Renal cortex interstitium (tissue), 11 donors: Measurements from ENCODE around the gene METAP1D. TPM values are rescaled to one million over a fixed set of nuclear protein-coding genes. Genes with fewer than 3 reads are reported as not detected.
"Not testable (repeated sequence)": the region's sequence is repeated elsewhere in the genome, so short reads cannot be mapped to it uniquely, and the experiment has no call there.

Experiments used
- DNase-seq, 11 donors: peaks; one replicate each; pipeline ENCODE4 v3.0.0-alpha.2; 2013; ENCODE audit warnings: low read depth in 9 of 11, low spot score in 4 of 11; ENCODE audit errors: extremely low read depth in 1 of 11
- polyA plus RNA-seq, 3 donors: library from polyadenylated mRNA; unstranded; fragments of 120-200 nt; gene quantifications; one replicate each; pipeline ENCODE4 v1.2.1, GENCODE V29; 2013; ENCODE audit not compliant: insufficient read length in 3 of 3

The METAP1D gene
- polyA plus RNA-seq, 3 donors: 12.7 to 20.0 (median 15.3) TPM

DNA sequence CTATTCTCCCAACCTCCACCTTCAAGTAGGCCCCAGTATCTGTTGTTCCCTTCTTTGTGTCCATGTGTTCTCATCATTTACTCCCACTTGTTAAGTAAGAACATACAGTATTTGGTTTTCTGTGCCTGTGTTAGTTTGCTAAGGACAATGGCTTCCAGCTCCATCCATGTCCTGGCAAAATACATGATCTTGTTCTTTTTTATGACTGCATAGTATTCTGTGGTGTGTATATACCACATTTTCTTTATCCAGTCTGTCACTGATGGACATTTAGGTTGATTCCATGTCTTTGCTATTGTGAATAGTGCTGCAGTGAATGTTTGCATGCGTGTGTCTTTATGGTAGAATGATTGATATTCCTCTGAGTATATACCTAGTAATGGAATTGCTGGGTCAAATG, 15.8 kb upstream of the METAP1D start:
- DNase-seq: not testable (repeated sequence)

DNA sequence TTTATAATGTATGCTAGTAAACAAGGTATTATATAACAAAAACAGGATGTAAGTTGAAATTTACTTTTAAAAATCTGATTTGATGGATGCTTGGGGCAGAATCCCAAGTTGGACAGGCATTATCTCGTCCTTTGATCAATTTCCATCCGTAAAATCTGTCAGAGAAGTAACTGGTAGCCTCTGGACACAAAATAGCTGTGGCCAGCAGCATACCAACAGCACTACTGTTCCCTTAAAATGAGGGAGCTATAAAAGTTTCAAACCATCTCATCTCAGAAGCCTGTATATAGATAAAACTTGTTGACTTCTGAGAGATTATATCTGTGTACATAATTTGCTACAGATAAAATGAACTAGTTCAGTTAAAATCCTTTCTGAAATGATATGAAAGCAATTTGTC, 14.7 kb upstream of the METAP1D start:
- no peak for DNase-seq

DNA sequence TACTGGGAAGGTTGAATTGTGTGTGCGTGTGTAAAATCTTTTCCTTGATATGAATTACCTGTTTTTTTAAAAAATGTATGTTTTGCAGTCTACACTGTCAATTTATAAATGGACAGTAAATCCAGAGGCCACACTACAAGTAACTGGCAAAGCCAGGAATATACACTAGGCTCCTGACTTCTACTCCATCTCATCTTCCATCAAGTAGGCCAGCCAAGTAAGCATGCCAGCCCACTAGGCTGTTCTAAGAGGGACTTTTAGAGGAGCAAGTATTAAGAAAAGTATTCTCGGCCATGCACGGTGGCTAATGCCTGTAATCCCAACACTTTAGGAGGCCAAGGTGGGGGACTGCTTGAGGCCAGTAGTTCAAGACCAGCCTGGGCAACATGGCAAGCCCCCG, 13.0 kb upstream of the METAP1D start:
- DNase-seq: no peak

DNA sequence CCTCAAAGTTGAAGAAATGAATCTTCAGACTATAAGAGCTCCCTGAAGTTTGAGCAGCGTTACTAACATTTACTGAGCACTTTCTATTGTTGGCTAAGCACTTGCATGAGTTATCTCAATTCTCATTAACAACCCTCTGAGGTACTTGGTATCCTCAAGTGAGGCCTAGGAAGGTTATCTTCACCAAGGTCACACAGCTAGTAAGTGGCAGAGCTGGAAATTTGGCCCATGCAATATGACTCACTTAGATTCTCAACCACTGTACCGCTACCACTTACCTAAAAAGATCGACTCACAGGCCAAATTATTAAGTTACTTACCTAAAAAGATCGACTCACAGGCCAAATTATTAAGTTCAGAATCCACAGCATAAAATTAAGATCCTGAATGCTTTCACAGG, 8.7 kb upstream of the METAP1D start:
- DNase-seq: no peak

DNA sequence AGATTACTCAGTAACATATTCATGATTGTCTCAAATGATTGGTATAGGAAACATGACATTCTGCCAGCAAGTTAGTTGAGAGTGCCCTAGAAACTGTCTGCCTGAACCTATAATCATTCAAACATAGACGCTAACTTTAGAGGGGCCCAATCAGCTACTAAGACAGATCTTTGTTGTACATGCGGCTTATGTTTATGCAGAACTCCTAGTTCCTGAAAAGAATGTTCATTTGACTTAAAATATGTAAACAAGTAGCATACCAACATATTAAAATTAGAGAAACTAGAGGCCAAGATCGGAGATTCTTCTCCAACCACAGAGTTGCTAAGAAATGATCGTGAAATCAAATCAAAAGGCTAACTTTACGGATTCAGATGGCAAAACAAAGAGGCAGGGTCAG, 4.2 kb upstream of the METAP1D start:
- DNase-seq: no peak

DNA sequence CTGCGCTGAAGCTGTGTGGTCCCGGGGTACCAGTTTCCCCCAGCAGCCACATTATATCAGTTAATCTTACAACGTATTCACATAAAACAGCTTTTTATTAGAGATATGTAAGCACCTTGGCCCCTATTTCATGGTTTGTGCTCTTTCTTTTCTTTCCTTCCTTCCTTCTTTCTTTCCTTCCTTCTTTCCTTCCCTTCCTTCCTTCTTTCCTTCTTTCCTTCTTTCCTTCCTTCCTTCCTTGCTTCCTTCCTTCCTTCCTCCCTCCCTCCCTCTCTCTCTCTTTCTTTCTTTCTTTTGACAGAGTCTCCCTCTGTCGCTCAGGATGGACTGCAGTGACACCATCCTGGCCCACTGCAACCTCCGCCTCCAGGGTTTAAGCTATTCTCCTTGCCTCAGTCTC, 3.7 kb upstream of the METAP1D start:
- DNase-seq: no peak

DNA sequence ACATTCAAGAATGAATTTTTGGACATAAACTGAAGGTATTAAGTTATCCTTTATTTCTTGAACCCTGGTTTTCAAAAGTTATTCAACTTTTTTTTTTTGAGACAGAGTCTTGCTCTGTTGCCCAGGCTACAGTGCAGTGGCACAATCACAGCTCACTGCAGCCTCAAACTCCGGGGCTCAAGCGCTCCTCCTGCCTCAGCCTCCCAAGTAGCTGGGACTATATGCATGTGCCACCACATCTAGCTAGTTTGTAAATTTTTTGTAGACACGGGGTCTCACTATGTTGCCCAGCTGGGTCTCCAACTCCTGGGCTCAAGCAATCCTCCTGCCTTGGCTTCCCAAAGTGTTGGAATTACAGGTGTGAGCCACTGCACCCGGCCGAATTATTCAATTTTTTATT, 2.7 kb upstream of the METAP1D start:
- not testable (repeated sequence) for DNase-seq

DNA sequence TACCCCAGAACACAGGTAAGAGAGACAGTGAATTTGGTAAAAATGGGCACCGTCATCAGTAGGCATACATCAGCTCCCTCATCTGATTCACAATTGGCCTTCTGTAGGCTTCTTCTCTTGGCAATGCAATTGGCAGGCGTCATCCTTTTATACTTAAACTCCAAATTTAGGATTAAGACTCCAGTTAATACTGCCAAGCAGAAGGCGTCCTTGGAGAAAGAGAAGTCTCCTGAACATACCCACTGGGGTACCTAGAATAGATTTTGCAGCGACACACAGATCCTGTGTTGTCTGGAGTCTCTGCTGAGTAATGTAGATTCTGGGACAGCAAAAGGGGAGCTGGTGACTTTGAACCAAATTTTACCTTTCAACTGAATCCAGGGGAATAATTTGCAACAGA, 592 bp upstream of the METAP1D start:
- DNase-seq: no peak

DNA sequence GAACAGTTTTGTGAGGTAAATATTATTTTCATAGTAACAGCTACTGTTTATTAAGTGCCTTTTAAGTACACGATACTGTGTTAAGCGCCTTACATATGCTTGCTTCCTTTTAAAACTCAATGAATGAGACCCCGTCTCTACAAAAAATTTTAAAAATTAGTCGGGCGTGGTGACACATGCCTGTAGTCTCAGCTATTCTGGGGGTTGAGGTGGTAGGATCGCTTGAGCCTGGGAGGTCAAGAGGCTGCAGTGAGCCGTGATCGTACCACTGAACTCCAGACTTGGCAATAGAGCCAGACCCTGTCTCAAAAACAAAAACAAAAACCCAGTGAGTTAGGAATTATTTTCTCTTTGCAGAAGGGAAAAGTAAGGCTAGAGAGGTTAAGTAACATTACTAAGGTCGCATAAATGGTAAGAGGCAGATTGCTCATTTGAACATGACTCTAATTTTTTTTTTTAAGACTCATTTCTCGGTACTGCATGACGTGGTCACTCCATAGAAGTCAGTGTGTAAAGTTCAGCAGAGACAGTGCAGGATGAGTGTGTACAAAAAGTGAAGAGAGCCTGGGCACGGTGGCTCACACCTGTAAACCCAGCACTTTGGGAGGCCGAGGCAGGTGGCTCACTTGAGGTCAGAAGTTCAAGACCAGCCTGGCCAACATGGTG, 1.1 kb downstream of the METAP1D start:
- no peak for DNase-seq

DNA sequence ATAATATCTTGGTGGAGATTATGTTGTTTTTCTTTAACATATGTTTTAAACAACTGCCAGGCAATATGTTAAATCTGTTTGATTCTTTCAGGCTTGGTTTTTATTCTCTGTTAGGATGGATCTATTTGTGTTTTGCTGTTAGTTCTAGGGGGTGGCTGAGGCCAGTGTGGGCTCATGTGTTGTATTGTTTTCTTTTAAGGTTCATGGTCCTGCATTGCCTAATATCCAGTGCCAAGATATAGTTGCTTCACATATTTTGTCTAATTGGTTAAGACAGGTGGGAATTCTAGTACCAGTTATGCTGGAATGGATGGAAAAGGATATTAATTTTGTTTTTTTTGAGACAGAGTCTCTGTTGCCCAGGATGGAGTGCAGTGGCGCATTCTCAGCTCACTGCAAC, 7.6 kb downstream of the METAP1D start:
- DNase-seq: no peak

DNA sequence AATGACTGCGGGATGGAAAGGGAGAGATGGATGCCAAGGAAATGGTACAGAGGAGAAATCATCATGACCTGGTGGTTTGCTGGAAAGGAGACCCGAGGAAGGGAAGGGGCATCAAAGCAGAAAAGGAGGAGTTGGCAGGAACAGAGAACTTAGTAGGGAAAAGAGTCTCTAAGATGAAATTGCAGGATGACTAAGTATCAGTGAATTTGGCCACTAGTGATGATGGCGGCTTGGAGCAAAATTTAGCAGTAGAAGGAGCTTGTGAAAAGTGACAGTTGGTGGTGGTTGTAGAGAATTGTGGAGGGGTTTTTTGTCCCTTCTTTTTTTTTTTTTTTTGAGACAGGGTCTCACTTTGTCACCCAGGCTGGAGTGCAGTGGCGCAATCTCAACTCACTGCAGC, 10.1 kb downstream of the METAP1D start:
- DNase-seq: no peak

DNA sequence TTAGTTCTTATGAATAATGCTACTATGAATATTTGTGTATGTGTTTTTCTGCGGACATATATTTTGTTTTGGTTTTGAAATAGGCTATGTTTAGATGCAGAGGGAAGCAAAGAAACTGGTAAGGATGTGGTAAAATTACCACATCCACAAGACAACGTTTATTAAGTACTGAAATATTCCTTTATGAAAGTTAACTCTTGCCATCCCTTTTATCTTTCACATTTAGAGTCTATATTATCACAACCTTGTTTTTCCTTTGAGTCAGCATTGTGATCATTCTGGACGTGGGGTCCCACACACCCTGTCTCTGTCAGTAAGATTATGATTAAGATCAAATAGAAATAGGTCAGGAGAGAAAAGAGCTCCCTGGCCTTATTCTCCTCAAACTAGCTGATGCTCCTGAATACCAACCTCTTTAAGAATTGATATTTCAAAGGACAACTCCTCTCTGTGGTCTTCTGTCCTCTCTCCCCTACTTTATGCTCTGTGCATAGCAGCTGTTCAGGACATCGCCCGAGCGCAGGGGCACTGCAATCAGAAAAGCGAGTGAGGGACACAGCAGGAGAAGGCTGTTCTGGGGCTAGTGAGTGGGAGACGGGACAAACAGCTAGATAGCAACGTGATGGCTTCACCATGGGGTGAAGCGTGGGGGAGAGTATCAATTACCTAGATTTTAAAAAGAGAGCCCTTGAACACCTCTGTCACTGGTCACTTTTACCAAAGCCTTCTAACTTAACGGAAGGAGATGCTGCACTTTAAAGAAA, 12.2 kb downstream of the METAP1D start:
- DNase-seq: no peak

DNA sequence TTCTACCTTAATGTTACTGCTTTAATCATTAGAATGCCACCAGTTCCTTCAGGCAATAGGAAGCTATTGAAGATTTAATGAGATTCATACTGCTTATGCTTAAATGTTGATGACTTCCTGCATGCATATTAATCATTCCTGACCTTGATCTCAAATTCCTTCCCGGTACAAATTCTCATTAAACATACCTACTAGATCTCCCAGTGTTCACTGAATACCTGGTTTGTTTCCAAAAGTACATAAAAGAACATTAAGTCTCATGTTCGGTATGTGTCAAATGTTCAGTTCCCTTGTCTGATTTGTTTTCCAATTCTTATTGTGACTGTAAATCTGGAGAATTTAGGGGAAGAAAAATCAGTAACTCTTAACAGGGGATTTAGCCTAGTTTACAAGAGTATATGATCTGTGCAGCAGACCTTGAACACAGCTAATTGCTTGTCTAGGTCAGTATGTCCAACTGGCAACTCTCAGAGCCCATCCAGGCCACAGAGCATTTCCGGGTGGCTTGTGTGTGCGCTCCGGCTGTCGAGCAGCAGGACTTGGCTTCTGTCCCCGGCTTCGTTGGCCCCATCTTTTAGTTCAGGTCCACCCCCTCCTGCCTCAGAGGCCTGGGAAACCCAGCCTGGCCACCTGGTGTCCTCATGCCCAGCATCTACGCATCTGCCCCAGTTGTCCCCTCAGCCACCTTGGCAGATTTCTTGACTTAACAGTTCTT, 13.1 kb downstream of the METAP1D start:
- peak in 1 of 11 donors; percentile 12 for DNase-seq

DNA sequence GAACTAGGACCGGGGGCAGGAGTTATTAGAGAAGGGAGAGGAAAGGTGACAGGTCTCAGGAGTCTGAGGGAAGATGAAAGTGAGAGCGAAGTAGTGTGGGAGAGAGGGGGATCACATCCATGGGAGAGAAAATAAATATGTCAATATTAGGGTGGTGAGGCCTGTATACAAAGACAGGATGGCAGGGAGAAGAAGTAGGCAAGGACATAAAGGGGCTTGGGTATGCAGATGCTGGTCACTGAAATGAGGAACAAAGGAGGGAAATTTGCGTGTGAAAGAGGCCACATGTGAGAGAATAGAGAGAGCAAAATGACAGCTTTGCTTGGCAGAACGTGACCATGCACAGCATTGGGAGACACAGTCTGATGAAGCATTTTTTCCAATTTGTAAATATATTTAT, 13.6 kb downstream of the METAP1D start:
- no peak for DNase-seq

DNA sequence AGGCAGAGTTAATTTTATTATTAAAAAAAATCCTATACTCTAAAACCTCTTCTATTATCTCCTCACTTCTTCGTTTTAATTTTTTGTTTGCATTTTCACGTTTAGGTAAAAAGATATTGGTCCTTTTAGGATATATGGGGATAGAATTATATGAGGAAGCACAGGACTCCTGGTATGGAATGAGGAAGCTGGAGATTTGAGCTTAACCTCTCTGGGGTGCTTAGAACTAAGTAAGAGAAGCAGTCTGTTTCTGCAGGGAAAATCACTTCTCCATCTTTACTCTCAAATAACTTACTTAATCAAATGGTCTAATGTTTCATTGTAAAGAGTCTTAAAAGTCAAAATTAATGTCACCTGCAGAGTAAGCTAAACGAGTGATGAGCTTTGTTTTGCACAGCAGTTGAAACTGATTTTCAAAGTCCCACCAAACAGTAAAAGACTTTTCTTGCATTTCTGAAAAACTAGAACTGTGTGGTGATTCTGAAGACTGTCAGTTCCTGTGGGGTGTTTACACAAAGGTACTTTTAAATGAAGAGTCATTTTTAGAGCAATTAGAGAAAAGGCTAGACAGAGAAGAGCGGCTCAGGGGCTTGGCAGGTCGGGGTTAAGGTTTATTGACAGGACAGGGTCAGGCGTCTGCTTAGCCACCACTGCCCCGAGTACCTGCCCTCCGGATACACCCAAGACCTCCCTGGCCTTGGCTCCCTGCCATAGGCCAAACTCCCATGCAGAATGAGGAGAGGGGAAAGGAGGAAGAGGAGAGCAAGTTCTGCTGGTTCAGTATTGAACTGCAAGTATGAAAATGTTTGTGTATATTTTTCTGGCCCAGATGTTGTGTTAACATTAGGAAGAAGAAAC, 21.6 kb downstream of the METAP1D start:
- no peak for DNase-seq

DNA sequence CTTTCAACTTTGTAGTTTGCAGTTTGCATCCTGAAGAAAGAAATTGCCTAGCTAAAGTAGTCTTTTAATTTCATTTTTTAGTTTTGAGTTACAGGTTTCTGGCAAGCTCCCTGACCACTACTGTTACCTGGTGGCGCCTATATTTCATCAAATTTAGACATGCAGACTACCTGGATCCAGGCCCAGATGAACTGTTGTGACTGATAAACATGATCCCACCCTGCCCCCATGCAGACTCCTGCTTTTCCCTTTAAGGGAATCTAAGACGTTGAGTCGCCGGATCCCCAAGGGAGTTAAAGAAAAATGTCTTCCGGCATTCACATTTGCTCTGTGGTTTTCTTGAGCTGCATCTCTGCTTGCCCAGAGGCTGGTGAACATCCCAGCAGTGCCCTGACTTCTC, 22.2 kb downstream of the METAP1D start:
- no peak for DNase-seq

DNA sequence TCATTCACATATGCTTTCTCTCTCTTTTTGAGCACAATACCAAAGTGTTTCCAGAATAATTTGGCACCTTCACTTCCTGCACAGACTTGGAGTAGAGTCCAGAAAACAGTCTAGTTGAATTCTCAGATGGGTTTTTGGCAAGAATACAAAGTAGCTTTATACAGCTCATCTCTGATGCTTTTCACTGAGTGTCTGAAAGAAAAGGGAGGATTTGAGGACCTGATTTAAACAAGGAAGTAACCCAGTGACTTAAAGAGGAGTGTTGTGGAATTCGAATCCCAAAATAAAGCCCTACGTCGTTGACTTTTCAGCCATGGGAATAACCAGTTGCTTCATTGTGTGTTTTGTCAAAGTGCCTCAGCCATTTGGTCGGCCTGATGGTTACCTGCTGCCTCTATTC, 31.8 kb downstream of the METAP1D start:
- DNase-seq: no peak

DNA sequence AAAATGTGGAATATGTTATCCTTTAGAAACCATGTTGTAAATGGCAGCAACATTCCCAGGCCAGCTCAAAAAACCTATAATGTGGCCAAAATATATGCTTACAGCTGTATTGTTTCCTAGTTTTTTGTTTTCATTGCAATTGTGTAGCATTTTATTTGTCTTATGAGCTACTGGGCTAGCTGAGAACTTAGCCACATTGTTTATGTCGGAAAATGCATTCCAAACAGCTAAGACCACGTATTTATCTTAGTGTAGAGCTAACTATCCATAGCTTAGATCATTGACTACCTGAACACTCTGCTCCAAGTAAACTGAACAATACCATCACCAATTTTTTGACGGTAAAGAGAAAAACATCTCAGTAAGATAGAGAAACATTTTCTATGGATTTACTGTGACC, 38.4 kb downstream of the METAP1D start:
- DNase-seq: no peak

DNA sequence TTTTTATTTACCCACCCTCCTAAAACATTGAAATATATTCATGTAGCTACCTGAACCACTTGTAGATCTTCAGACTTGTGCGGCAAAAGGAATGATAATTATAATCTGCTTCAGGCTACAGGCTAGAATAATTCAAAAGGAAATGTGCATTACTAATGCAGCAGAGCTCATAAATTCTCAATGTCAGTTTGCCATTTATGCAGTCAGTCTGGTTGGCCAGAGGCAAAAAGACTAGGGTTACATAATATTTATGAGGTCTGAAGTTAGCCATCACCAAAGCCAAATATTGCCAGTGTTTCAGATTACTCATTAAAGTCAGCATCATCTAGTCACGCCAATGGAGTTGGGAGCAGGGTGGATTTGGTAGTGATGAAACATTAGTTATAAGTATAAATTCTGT, 38.9 kb downstream of the METAP1D start:
- DNase-seq: no peak
